ENCODE results near the gene DAAM1. TPM values are rescaled to one million over a fixed set of nuclear protein-coding genes. Genes with fewer than 3 reads are reported as not detected.

The DAAM1 gene
- polyA plus RNA-seq, 3 donors: 3.2 to 6.3 (median 4.4) TPM

DNA sequence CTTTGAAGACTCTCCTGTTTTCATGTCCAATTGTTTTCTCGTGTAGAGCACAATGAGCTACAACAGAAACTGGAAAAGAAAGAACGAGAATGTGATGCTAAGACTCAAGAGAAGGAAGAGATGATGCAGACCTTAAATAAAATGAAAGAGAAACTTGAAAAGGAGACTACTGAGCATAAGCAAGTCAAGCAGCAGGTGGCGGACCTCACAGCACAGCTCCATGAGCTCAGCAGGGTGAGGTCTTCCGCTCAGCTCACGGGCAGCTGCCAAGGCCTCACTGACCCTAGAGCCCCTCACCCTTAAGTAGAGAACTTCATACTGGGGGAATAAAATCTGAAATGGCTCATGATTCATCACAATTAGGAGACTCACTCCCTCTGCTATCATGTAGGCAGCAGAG, 142.0 kb downstream of the DAAM1 start:
- Mint-ChIP-seq H3K4me3 (no peak overlapping the region), H3K27ac (no peak overlapping the region), H3K27me3 (ENCODE audit: low read depth in 3 of 3) (no peaks in the 10 kb centered on the region), H3K4me1 (peaks cover 23% of the 10 kb centered on the region), H3K9me3 (peaks cover 0 to 3% (median 0%) of the 10 kb centered on the region in 7 donors), H3K36me3 (peaks cover 20 to 36% of the 10 kb centered on the region in 2 donors)
- Histone ChIP-seq H3K4me1 (ENCODE audit: control insufficient read depth in 1 of 2, insufficient read depth in 2 of 2, low read length in 2 of 2) (peaks cover 10 to 14% of the 10 kb centered on the region in 2 donors), H3K9ac (ENCODE audit: insufficient read depth, low read length, poor library complexity, severe bottlenecking) (no peak overlapping the region), H4K20me1 (ENCODE audit: insufficient read depth, low read length) (no peaks in the 10 kb centered on the region), H3K36me3 (replicated peaks in 1 of 2; ENCODE audit: control insufficient read depth in 1 of 2, insufficient read depth in 2 of 2, low read length in 2 of 2) (peaks cover 0 to 21% of the 10 kb centered on the region in 2 donors), H3K9me3 (replicated peaks in 1 of 2; ENCODE audit: control insufficient read depth in 1 of 2, insufficient read depth in 1 of 2, low read length in 2 of 2) (no peaks in the 10 kb centered on the region), H3K27ac (ENCODE audit: low read depth in 1 of 2, low read length in 2 of 2) (no peak overlapping the region), H3K4me3 (replicated peaks in 1 of 3; ENCODE audit: low read depth in 2 of 3, low read length in 3 of 3) (no peak overlapping the region), H3K79me2 (ENCODE audit: insufficient read depth, low read length) (no peaks in the 10 kb centered on the region), H3K27me3 (ENCODE audit: control insufficient read depth in 2 of 2, insufficient read depth in 2 of 2, low read length in 2 of 2) (no peaks in the 10 kb centered on the region), H3K4me2 (replicated peaks; ENCODE audit: extremely low read depth, low read length, poor library complexity, severe bottlenecking) (no peak overlapping the region), H2AFZ (ENCODE audit: insufficient read depth, low read depth, low read length, poor library complexity, severe bottlenecking) (no peak overlapping the region)
- DNase-seq: no peak
- TF ChIP-seq, protein P1, sequence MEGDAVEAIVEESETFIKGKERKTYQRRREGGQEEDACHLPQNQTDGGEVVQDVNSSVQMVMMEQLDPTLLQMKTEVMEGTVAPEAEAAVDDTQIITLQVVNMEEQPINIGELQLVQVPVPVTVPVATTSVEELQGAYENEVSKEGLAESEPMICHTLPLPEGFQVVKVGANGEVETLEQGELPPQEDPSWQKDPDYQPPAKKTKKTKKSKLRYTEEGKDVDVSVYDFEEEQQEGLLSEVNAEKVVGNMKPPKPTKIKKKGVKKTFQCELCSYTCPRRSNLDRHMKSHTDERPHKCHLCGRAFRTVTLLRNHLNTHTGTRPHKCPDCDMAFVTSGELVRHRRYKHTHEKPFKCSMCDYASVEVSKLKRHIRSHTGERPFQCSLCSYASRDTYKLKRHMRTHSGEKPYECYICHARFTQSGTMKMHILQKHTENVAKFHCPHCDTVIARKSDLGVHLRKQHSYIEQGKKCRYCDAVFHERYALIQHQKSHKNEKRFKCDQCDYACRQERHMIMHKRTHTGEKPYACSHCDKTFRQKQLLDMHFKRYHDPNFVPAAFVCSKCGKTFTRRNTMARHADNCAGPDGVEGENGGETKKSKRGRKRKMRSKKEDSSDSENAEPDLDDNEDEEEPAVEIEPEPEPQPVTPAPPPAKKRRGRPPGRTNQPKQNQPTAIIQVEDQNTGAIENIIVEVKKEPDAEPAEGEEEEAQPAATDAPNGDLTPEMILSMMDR (IDR thresholded peaks at IDR 0.05): no peak
- intact Hi-C loops (cut with micrococcal nuclease): no loop called here
- WGBS (ENCODE audit: insufficient coverage): 100% methylated on average over 5 of the region's 5 CpGs

DNA sequence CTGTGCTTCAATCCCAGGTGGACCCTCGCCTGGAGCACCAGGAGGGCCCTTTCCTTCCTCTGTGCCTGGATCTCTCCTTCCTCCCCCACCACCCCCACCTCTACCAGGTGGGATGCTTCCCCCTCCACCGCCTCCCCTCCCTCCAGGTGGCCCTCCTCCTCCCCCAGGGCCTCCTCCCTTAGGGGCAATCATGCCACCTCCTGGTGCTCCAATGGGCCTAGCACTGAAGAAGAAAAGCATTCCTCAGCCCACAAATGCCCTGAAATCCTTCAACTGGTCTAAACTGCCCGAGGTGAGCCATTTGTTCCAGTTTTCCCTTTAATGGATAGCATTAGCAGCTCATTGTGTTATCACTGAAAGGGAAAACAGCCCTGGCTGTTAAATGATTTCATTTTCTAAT, 142.8 kb downstream of the DAAM1 start:
- Mint-ChIP-seq H3K4me1 (peaks cover 29% of the 10 kb centered on the region), H3K4me3 (no peak overlapping the region), H3K27me3 (ENCODE audit: low read depth in 3 of 3) (no peaks in the 10 kb centered on the region), H3K27ac (no peak overlapping the region), H3K36me3 (peaks cover 13 to 29% of the 10 kb centered on the region in 2 donors), H3K9me3 (peaks cover 0 to 3% (median 0%) of the 10 kb centered on the region in 7 donors)
- no peak overlapping the region for H3K9ac ChIP-seq (ENCODE audit: insufficient read depth, low read length, poor library complexity, severe bottlenecking)
- TF ChIP-seq, protein P1 (IDR thresholded peaks at IDR 0.05): no peak
- H3K4me1 ChIP-seq (ENCODE audit: control insufficient read depth in 1 of 2, insufficient read depth in 2 of 2, low read length in 2 of 2): peaks cover 14 to 17% of the 10 kb centered on the region in 2 donors
- WGBS (ENCODE audit: insufficient coverage): 100% methylated on average over 2 of the region's 3 CpGs
- no peaks in the 10 kb centered on the region for H4K20me1 ChIP-seq (ENCODE audit: insufficient read depth, low read length)
- DNase-seq: no peak
- no peaks in the 10 kb centered on the region for H3K79me2 ChIP-seq (ENCODE audit: insufficient read depth, low read length)
- no peak overlapping the region for H2AFZ ChIP-seq (ENCODE audit: insufficient read depth, low read depth, low read length, poor library complexity, severe bottlenecking)
- H3K4me3 ChIP-seq (replicated peaks in 1 of 3; ENCODE audit: low read depth in 2 of 3, low read length in 3 of 3): no peak overlapping the region
- H3K9me3 ChIP-seq (replicated peaks in 1 of 2; ENCODE audit: control insufficient read depth in 1 of 2, insufficient read depth in 1 of 2, low read length in 2 of 2): no peaks in the 10 kb centered on the region
- H3K4me2 ChIP-seq (replicated peaks; ENCODE audit: extremely low read depth, low read length, poor library complexity, severe bottlenecking): no peak overlapping the region
- intact Hi-C loops (cut with micrococcal nuclease): no loop called here
- peaks cover 0 to 14% of the 10 kb centered on the region in 2 donors for H3K36me3 ChIP-seq (replicated peaks in 1 of 2; ENCODE audit: control insufficient read depth in 1 of 2, insufficient read depth in 2 of 2, low read length in 2 of 2)
- H3K27ac ChIP-seq (ENCODE audit: low read depth in 1 of 2, low read length in 2 of 2): no peak overlapping the region
- H3K27me3 ChIP-seq (ENCODE audit: control insufficient read depth in 2 of 2, insufficient read depth in 2 of 2, low read length in 2 of 2): no peaks in the 10 kb centered on the region
